ENCODE results near the gene CD247.

DNA sequence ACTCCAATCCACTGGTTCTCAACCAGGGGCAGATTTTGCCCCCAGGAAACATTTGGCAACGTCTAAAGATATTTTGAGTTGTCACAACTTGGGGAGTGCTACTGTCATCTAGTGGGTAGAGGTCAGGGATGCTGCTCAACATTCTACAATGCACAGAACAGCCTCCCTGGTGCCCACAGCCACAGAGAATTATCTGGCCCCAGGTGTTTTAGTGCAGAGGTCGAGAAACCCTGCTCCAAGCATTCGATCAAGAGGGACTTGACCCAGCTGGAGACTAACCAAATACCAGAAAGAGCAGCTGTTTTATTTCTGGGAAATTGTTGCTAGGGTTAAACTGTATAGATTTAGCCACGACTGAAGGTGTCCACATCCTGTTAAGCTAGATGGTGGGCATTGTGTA lies 19.2 kb downstream of the CD247 start:
- TF ChIP-seq TCF12 (IDR thresholded peaks at IDR 0.05) (no peak), RAD21 (IDR thresholded peaks at IDR 0.05; ENCODE audit: low read length) (no peak), CHD2 (IDR thresholded peaks at IDR 0.05; ENCODE audit: low read length, partially characterized antibody) (no peak), NFIC (IDR thresholded peaks at IDR 0.05; ENCODE audit: borderline replicate concordance) (no peak)
- TF ChIP-seq, protein P1, sequence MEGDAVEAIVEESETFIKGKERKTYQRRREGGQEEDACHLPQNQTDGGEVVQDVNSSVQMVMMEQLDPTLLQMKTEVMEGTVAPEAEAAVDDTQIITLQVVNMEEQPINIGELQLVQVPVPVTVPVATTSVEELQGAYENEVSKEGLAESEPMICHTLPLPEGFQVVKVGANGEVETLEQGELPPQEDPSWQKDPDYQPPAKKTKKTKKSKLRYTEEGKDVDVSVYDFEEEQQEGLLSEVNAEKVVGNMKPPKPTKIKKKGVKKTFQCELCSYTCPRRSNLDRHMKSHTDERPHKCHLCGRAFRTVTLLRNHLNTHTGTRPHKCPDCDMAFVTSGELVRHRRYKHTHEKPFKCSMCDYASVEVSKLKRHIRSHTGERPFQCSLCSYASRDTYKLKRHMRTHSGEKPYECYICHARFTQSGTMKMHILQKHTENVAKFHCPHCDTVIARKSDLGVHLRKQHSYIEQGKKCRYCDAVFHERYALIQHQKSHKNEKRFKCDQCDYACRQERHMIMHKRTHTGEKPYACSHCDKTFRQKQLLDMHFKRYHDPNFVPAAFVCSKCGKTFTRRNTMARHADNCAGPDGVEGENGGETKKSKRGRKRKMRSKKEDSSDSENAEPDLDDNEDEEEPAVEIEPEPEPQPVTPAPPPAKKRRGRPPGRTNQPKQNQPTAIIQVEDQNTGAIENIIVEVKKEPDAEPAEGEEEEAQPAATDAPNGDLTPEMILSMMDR (IDR thresholded peaks at IDR 0.05) = no peak
- TF ChIP-seq, protein P2, sequence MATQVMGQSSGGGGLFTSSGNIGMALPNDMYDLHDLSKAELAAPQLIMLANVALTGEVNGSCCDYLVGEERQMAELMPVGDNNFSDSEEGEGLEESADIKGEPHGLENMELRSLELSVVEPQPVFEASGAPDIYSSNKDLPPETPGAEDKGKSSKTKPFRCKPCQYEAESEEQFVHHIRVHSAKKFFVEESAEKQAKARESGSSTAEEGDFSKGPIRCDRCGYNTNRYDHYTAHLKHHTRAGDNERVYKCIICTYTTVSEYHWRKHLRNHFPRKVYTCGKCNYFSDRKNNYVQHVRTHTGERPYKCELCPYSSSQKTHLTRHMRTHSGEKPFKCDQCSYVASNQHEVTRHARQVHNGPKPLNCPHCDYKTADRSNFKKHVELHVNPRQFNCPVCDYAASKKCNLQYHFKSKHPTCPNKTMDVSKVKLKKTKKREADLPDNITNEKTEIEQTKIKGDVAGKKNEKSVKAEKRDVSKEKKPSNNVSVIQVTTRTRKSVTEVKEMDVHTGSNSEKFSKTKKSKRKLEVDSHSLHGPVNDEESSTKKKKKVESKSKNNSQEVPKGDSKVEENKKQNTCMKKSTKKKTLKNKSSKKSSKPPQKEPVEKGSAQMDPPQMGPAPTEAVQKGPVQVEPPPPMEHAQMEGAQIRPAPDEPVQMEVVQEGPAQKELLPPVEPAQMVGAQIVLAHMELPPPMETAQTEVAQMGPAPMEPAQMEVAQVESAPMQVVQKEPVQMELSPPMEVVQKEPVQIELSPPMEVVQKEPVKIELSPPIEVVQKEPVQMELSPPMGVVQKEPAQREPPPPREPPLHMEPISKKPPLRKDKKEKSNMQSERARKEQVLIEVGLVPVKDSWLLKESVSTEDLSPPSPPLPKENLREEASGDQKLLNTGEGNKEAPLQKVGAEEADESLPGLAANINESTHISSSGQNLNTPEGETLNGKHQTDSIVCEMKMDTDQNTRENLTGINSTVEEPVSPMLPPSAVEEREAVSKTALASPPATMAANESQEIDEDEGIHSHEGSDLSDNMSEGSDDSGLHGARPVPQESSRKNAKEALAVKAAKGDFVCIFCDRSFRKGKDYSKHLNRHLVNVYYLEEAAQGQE (IDR thresholded peaks at IDR 0.05; ENCODE audit: low read depth, low read length) = no peak
- TF ChIP-seq, protein P3, sequence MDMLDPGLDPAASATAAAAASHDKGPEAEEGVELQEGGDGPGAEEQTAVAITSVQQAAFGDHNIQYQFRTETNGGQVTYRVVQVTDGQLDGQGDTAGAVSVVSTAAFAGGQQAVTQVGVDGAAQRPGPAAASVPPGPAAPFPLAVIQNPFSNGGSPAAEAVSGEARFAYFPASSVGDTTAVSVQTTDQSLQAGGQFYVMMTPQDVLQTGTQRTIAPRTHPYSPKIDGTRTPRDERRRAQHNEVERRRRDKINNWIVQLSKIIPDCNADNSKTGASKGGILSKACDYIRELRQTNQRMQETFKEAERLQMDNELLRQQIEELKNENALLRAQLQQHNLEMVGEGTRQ (IDR thresholded peaks at IDR 0.05; ENCODE audit: borderline replicate concordance, low read depth, low read length) = no peak
- TF ChIP-seq, protein P4, sequence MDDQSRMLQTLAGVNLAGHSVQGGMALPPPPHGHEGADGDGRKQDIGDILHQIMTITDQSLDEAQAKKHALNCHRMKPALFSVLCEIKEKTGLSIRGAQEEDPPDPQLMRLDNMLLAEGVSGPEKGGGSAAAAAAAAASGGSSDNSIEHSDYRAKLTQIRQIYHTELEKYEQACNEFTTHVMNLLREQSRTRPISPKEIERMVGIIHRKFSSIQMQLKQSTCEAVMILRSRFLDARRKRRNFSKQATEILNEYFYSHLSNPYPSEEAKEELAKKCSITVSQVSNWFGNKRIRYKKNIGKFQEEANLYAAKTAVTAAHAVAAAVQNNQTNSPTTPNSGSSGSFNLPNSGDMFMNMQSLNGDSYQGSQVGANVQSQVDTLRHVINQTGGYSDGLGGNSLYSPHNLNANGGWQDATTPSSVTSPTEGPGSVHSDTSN (IDR thresholded peaks at IDR 0.05) = no peak
- TF ChIP-seq, protein P5, sequence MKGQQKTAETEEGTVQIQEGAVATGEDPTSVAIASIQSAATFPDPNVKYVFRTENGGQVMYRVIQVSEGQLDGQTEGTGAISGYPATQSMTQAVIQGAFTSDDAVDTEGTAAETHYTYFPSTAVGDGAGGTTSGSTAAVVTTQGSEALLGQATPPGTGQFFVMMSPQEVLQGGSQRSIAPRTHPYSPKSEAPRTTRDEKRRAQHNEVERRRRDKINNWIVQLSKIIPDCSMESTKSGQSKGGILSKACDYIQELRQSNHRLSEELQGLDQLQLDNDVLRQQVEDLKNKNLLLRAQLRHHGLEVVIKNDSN (IDR thresholded peaks at IDR 0.05; ENCODE audit: borderline replicate concordance, low read depth) = no peak

All from SK-N-SH (cell line).